Lower leg skin (tissue), 3 donors: ENCODE data around the gene S100G.

Source experiments
- CTCF ChIP-seq, 3 donors: fragments of 450-650 bp; IDR thresholded peaks; one replicate each; pipeline ENCODE4 v1.5.1; 2016; ENCODE audit warnings: antibody characterized with exemption in 3 of 3, mild to moderate bottlenecking in 3 of 3, moderate library complexity in 2 of 3
- POLR2A ChIP-seq, 2 donors: fragments of 450-650 bp; IDR thresholded peaks; one replicate each; pipeline ENCODE4 v1.6.1; 2016 to 2017; ENCODE audit warnings: antibody characterized with exemption in 2 of 2, mild to moderate bottlenecking in 1 of 2, moderate library complexity in 1 of 2

GRCh38 chrX:16633754-16634153 is 16.2 kb upstream of the S100G start:
- no peak for TF ChIP-seq CTCF (IDR thresholded peaks at IDR 0.05)
- TF ChIP-seq POLR2A (IDR thresholded peaks at IDR 0.05): no peak
